Activated CD8-positive, alpha-beta T cell treated with anti-CD3 and anti-CD28 coated beads, Interleukin-2, amount 10 ng/mL, durations not matched to agents 7 days and 5 days (primary cell): ENCODE measurements around the gene DNAH1. TPM values are rescaled to one million over a fixed set of nuclear protein-coding genes. Genes with fewer than 3 reads are reported as not detected.

Experiments used
- ATAC-seq: fragments of 150-1000 bp; cut with Tn5 transposase; one replicate; pipeline ENCODE4 v1.10.0; 2021; ENCODE audit warnings: moderate library complexity
- CTCF ChIA-PET: fragments of 350-600 bp; sonication (Branson Sonifier 250); formaldehyde crosslinking; loops from one replicate; lab custom pipeline; 2021; ENCODE audit warnings: antibody characterized with exemption; lab: Charles Lee
- POLR2A ChIA-PET: fragments of 350-600 bp; sonication (Branson Sonifier 250); formaldehyde crosslinking; loops from one replicate; lab custom pipeline; 2021; ENCODE audit warnings: antibody characterized with exemption; lab: Charles Lee
- DNase-seq: peaks from one replicate; pipeline ENCODE4 v3.0.0-alpha.2; 2020
- H3K27ac Mint-ChIP-seq: one replicate; pipeline ENCODE4 v1.8.0; 2021; ENCODE audit warnings: mild to moderate bottlenecking, mixed read lengths
- H3K27me3 Mint-ChIP-seq: one replicate; pipeline ENCODE4 v1.8.0; 2021; ENCODE audit warnings: low read depth, mixed read lengths
- H3K36me3 Mint-ChIP-seq: one replicate; pipeline ENCODE4 v1.8.0; 2021; ENCODE audit warnings: low read depth, mixed read lengths
- H3K4me1 Mint-ChIP-seq: one replicate; pipeline ENCODE4 v1.8.0; 2021; ENCODE audit warnings: low read depth, mixed read lengths
- H3K4me3 Mint-ChIP-seq: one replicate; pipeline ENCODE4 v1.8.0; 2021; ENCODE audit warnings: mild to moderate bottlenecking, mixed read lengths
- H3K9me3 Mint-ChIP-seq: one replicate; pipeline ENCODE4 v1.8.0; 2022; ENCODE audit warnings: mixed read lengths; ENCODE audit not compliant: insufficient read depth
- total RNA-seq, 2 experiments: library from RNA; stranded (reverse); gene quantifications; one replicate each; pipeline ENCODE4 v1.2.3, GENCODE V29; 2021

DNAH1 gene
- total RNA-seq, 2 experiments from 2014 or later, result 18.1 to 20.2 TPM

DNA sequence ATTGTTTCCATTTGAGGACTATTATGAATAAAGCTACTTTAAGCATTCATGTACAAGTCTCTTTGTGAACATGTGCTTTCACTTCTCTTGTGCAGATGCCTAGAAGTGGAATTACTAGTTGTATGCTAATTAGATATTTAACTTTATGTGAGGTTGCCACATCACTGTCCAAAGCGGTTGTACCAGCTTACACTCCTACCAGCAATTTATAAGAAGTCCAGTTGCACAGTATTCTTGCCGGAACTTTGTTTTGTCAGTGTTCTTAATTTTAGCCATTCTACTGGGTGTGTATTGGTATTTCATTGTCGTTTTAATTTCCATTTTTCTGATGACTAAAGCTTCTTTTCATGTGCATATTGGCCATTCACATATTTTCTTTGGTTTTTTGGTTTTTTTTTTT, 99.7 kb downstream of the DNAH1 start:
- ATAC-seq (no peak), DNase-seq (no peak)
- POLR2A ChIA-PET, result no interaction called here
- H3K4me1 Mint-ChIP-seq, result peaks cover 24% of the 10 kb centered on the region
- no peak overlapping the region for H3K4me3 Mint-ChIP-seq
- no peak overlapping the region for H3K27ac Mint-ChIP-seq
- CTCF ChIA-PET, result interaction anchor here (0.9 to 1.4 kb wide), 2 partner anchors 31 to 32 kb away, joined by 3 to 6 read pairs; no protein-coding TSS in a partner anchor
- H3K9me3 Mint-ChIP-seq, result no peaks in the 10 kb centered on the region
- H3K27me3 Mint-ChIP-seq, result no peaks in the 10 kb centered on the region
- peaks cover 20% of the 10 kb centered on the region for H3K36me3 Mint-ChIP-seq

GRCh38 chr3:52420388-52420787, 104.3 kb downstream of the DNAH1 start:
- no peaks in the 10 kb centered on the region for H3K9me3 Mint-ChIP-seq
- no peaks in the 10 kb centered on the region for H3K4me1 Mint-ChIP-seq
- no peaks in the 10 kb centered on the region for H3K27me3 Mint-ChIP-seq
- POLR2A ChIA-PET, result no interaction called here
- H3K27ac Mint-ChIP-seq, result no peak overlapping the region
- ATAC-seq (no peak), DNase-seq (no peak)
- CTCF ChIA-PET, result no interaction called here
- H3K36me3 Mint-ChIP-seq, result peaks cover 8% of the 10 kb centered on the region
- H3K4me3 Mint-ChIP-seq, result no peak overlapping the region

- no peaks in the 10 kb centered on the region for H3K9me3 Mint-ChIP-seq
- no peaks in the 10 kb centered on the region for H3K4me1 Mint-ChIP-seq
- H3K4me3 Mint-ChIP-seq, result no peak overlapping the region
- H3K36me3 Mint-ChIP-seq, result no peaks in the 10 kb centered on the region
- H3K27me3 Mint-ChIP-seq, result no peaks in the 10 kb centered on the region
- CTCF ChIA-PET, result interaction anchor here (1.3 kb wide), 1 partner anchor 10 kb away, joined by 11 read pairs; no protein-coding TSS in a partner anchor
- H3K27ac Mint-ChIP-seq, result peak overlapping the region; percentile 21
- POLR2A ChIA-PET, result no interaction called here
- DNase-seq, result no peak
- no peak for ATAC-seq
Measured at GRCh38 chr3:52422669-52423068, 106.5 kb downstream of the DNAH1 start.

GRCh38 chr3:52423173-52423572, 107.1 kb downstream of the DNAH1 start:
- CTCF ChIA-PET, result interaction anchor here (1.3 kb wide), 1 partner anchor 11 kb away, joined by 11 read pairs; no protein-coding TSS in a partner anchor
- H3K4me3 Mint-ChIP-seq, result no peak overlapping the region
- no peaks in the 10 kb centered on the region for H3K4me1 Mint-ChIP-seq
- no peaks in the 10 kb centered on the region for H3K9me3 Mint-ChIP-seq
- no peak for DNase-seq
- peaks cover 3% of the 10 kb centered on the region for H3K27me3 Mint-ChIP-seq
- POLR2A ChIA-PET, result no interaction called here
- ATAC-seq, result no peak
- no peak overlapping the region for H3K27ac Mint-ChIP-seq
- H3K36me3 Mint-ChIP-seq, result no peaks in the 10 kb centered on the region

DNA sequence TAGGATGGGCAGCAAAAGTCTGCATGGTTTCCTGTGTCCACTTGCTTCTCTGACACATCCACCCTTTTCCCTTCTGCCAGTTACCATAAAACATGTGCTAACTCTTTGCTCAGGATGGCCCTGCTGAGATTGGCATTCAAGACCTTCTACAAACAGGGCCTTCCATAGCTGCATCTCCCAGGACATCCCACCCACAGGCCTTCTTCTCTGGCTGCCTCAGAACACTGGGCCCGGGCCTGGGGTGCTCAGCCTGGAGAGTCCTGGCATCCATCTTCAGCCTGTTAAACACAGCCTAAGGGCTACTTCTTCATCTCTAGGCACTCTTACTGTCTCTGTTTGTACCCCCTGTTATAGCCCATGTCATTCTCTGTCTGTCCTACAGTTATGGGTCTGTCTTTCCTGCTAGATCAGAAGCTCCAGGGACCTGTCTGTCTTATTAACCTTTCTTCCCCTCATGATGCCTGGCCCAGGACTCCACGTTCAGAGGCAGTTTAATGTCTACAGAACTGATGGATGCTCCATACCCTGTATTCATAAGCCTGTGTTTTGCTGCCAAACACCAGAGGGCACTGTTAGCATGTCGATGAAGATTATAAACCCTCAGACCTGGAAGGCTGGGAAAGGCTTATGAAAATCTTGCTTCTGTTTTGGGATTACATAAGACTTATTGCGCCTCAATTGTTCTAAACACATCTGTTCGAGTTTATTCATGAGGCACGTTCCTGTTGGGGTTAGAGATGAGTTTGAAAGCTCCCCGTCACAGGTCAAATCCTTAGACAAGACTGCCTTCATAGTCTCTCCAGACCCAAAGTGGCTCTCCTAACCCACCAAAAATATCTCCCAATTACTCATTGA, 112.3 kb downstream of the DNAH1 start:
- ChIA-PET CTCF (interaction anchor here (0.7 to 7.0 kb wide), 9 partner anchors 9 to 39 kb away, joined by 3 to 131 read pairs (median 6); partner anchors contain the start of genes SEMA3G and TNNC1), POLR2A (no interaction called here)
- no peak overlapping the region for H3K27ac Mint-ChIP-seq
- H3K4me1 Mint-ChIP-seq, result no peaks in the 10 kb centered on the region
- H3K27me3 Mint-ChIP-seq, result peaks cover 8% of the 10 kb centered on the region
- H3K4me3 Mint-ChIP-seq, result no peak overlapping the region
- no peaks in the 10 kb centered on the region for H3K9me3 Mint-ChIP-seq
- peak; percentile 82 for ATAC-seq
- peak; percentile 53 for DNase-seq
- H3K36me3 Mint-ChIP-seq, result no peaks in the 10 kb centered on the region

GRCh38 chr3:52429031-52429430, 112.9 kb downstream of the DNAH1 start:
- H3K27ac Mint-ChIP-seq, result no peak overlapping the region
- POLR2A ChIA-PET, result no interaction called here
- ATAC-seq (no peak), DNase-seq (no peak)
- peaks cover 8% of the 10 kb centered on the region for H3K27me3 Mint-ChIP-seq
- no peaks in the 10 kb centered on the region for H3K36me3 Mint-ChIP-seq
- H3K4me1 Mint-ChIP-seq, result no peaks in the 10 kb centered on the region
- H3K9me3 Mint-ChIP-seq, result no peaks in the 10 kb centered on the region
- CTCF ChIA-PET, result interaction anchor here (0.7 to 7.0 kb wide), 7 partner anchors 10 to 37 kb away, joined by 3 to 131 read pairs (median 6); partner anchors contain the start of genes SEMA3G and TNNC1
- H3K4me3 Mint-ChIP-seq, result no peak overlapping the region

DNA sequence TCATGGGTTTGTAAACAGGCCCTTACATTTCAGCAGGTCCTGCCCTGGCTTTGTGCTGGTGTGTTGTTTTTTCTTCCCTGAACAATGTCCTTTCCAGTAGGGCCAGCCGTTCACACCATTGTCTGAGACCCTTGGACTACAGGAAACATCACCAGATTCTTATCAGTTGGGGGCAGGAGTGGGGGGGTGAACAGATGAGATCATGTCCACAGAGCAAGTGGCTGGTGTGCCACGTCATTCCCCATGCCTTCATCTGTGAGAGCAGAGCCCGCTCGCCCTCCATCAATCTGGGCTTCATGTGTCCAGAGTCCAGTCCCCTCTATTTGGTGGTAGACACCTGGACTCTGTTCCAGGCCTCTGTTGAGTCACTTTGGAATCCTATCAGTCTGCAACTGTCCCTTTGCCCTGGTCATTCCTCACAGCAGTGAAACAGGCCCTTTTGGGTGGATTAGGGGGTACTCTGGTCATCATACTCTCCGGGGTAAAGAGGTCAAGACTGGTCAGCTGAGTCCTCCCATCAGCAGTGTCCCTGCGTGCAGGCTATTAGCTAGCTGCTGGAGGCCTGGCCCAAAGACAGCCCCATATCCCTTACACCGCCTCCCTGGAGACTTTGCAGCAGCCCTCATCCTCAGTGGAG, 113.8 kb downstream of the DNAH1 start:
- Mint-ChIP-seq H3K27ac (no peak overlapping the region), H3K4me3 (no peak overlapping the region), H3K4me1 (no peaks in the 10 kb centered on the region), H3K9me3 (no peaks in the 10 kb centered on the region), H3K36me3 (no peaks in the 10 kb centered on the region), H3K27me3 (peaks cover 8% of the 10 kb centered on the region)
- DNase-seq (no peak), ATAC-seq (no peak)
- CTCF ChIA-PET, result interaction anchor here (1.5 to 7.0 kb wide), 2 partner anchors 17 to 27 kb away, joined by 4 to 131 read pairs; partner anchors contain the start of gene SEMA3G
- POLR2A ChIA-PET, result no interaction called here

GRCh38 chr3:52430416-52430810, 114.3 kb downstream of the DNAH1 start:
- H3K36me3 Mint-ChIP-seq, result no peaks in the 10 kb centered on the region
- no peak for DNase-seq
- ChIA-PET POLR2A (no interaction called here), CTCF (interaction anchor here (7.0 kb wide), 1 partner anchor 16 kb away, joined by 131 read pairs; the partner anchor contains the start of gene SEMA3G)
- H3K9me3 Mint-ChIP-seq, result no peaks in the 10 kb centered on the region
- ATAC-seq, result no peak
- peaks cover 8% of the 10 kb centered on the region for H3K27me3 Mint-ChIP-seq
- H3K4me3 Mint-ChIP-seq, result no peak overlapping the region
- H3K27ac Mint-ChIP-seq, result no peak overlapping the region
- no peaks in the 10 kb centered on the region for H3K4me1 Mint-ChIP-seq

- Mint-ChIP-seq H3K27me3 (peaks cover 8% of the 10 kb centered on the region), H3K36me3 (no peaks in the 10 kb centered on the region), H3K27ac (peak overlapping the region; percentile 68), H3K9me3 (no peaks in the 10 kb centered on the region), H3K4me1 (no peaks in the 10 kb centered on the region), H3K4me3 (no peak overlapping the region)
- ATAC-seq (no peak), DNase-seq (no peak)
- CTCF ChIA-PET, result interaction anchor here (7.0 kb wide), 1 partner anchor 15 kb away, joined by 131 read pairs; the partner anchor contains the start of gene SEMA3G
- POLR2A ChIA-PET, result interaction anchor here (0.7 kb wide), 1 partner anchor 10 kb away, joined by 3 read pairs; no protein-coding TSS in a partner anchor
Measured at GRCh38 chr3:52431459-52432223, 115.5 kb downstream of the DNAH1 start.

DNA sequence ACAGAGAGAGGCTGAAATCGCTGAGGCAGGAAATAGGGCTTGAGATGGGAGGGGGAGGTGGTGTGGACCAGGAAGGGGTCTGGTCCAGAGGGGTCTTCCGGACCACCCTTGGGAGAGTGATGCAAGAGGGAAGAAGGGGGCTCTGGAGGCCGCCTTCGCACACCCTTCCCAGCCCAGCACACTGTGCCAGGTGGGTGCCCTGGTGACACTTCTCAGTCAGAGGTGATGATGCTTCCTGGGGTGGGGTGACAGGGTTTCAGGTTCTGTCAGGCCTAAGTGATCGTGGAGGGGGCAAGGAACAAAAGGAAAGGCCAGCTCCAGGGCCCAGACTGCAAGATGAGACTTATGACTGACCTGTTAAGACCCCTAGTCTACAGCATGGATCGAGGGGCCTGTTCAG, 116.1 kb downstream of the DNAH1 start:
- ChIA-PET CTCF (interaction anchor here (7.0 kb wide), 1 partner anchor 15 kb away, joined by 131 read pairs; the partner anchor contains the start of gene SEMA3G), POLR2A (no interaction called here)
- H3K27ac Mint-ChIP-seq, result peak overlapping the region; percentile 68
- H3K9me3 Mint-ChIP-seq, result no peaks in the 10 kb centered on the region
- no peaks in the 10 kb centered on the region for H3K36me3 Mint-ChIP-seq
- peaks cover 8% of the 10 kb centered on the region for H3K27me3 Mint-ChIP-seq
- no peak for ATAC-seq
- no peak overlapping the region for H3K4me3 Mint-ChIP-seq
- DNase-seq, result no peak
- no peaks in the 10 kb centered on the region for H3K4me1 Mint-ChIP-seq

DNA sequence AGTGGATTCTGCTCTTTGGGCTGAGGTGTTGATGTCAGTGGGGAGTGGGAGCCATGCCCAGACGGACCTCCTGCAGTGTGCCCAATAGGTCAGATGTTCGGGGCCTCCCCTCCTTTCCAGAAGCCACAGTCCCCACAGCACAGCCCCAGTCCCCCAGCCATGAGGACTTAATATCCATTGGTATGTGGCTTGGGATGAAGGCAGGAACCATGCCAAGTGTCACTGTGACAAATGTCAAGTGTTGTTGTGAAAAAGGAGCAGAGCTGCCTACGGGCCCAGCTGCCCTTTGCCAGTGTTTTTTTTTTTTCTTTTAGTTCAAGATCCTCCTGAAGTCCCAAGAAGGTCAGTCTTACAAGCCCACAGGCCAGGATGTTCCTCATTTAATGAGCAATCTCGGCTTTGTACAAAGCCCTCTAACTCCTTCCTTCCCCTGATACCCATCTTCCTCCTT, 116.6 kb downstream of the DNAH1 start:
- CTCF ChIA-PET, result interaction anchor here (1.0 to 7.0 kb wide), 2 partner anchors 14 to 48 kb away, joined by 3 to 131 read pairs; partner anchors contain the start of gene SEMA3G
- H3K27me3 Mint-ChIP-seq, result peaks cover 8% of the 10 kb centered on the region
- H3K9me3 Mint-ChIP-seq, result no peaks in the 10 kb centered on the region
- DNase-seq (no peak), ATAC-seq (no peak)
- H3K4me1 Mint-ChIP-seq, result no peaks in the 10 kb centered on the region
- POLR2A ChIA-PET, result no interaction called here
- no peak overlapping the region for H3K4me3 Mint-ChIP-seq
- H3K36me3 Mint-ChIP-seq, result no peaks in the 10 kb centered on the region
- no peak overlapping the region for H3K27ac Mint-ChIP-seq
